Measurements from ENCODE around the gene ZNRF4.

Gene ZNRF4

DNA sequence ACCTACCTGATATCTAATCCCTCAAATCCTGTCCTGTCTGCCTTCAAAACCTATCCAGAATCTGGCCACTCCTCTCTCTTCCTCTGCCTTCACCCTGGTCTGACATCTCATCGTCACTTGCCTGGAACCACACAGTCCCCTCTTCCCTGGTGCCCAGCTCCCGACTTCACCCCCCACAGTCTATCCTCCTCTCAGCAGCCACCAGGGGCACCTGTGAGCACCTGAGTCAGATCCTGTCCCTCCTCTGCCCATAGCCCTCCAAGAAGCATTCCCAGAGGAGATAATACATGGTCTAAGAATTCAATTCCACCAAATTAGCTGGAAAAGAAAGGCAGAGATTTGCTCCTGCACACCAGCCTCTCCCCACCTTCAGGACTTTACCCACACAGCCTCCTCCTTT is 48.9 kb downstream of the ZNRF4 start:
- DNase-seq (ENCODE audit: low read depth in 2 of 2): no peak

Measured in activated CD4-positive, alpha-beta T cell treated with anti-CD3 and anti-CD28 coated beads for 24 hours (primary cell).